K562 (cell line): ENCODE measurements around the gene SOX6. TPM values are rescaled to one million over a fixed set of nuclear protein-coding genes. Genes with fewer than 3 reads are reported as not detected.
"Not testable (repeated sequence)": the region's sequence is repeated elsewhere in the genome, so short reads cannot be mapped to it uniquely, and the experiment has no call there.

ENCODE experiments used
- ATAC-seq: fragments of 200-7000 bp; cut with Tn5 transposase; 3 replicates; pipeline ENCODE4 v1.9.1; 2020; ENCODE audit warnings: moderate library complexity
- BruUV-seq: library from RNA; stranded (reverse); fragments of 400-500 nt; replicated peaks from 2 replicates; lab custom pipeline; 2021; lab: Mats Ljungman, UMichigan
- CTCF ChIA-PET: fragments of 300-600 bp; formaldehyde crosslinking; extraction: SDS; loops from one replicate; lab custom pipeline; 2021; ENCODE audit warnings: low intra/inter-chr PET ratio; lab: Yijun Ruan, JAX
- POLR2A ChIA-PET: fragments of 300-600, 350-650 bp; sonication (Branson Sonifier 250); formaldehyde crosslinking; extraction: SDS; loops from one replicate; lab custom pipeline; 2021; ENCODE audit warnings: antibody characterized with exemption, inconsistent platforms; lab: Yijun Ruan, JAX
- DNase-seq, 4 experiments: peaks; one replicate each; pipeline versions ENCODE4 v3.0.0 to v3.0.0-alpha.2; 2011 to 2018; ENCODE audit warnings: low spot score in 3 of 4, mixed read lengths in 3 of 4; ENCODE audit errors: extremely low read depth in 1 of 4
- FAIRE-seq: peaks from 2 replicates; lab custom pipeline; 2011; peaks lifted over from hg19 to GRCh38; lab: Jason Lieb, UNC
- H2AFZ ChIP-seq: 2 replicates; pipeline ENCODE4 v1.6.0; 2011; ENCODE audit warnings: low read depth, low read length, control low read depth, inconsistent platforms
- H3K27ac ChIP-seq: fragments of 200-600 bp; 3 replicates; pipeline ENCODE4 v1.8.0; 2011; ENCODE audit warnings: low read depth, mild to moderate bottlenecking, control low read depth, inconsistent platforms, low read length, moderate library complexity, mixed read lengths; ENCODE audit errors: extremely low read depth
- H3K27me3 ChIP-seq, 2 experiments: fragments of 300-600 bp in 1 of 2; 2 replicates in 1 of 2; 3 replicates in 1 of 2; pipeline versions ENCODE4 v1.6.0 to v1.8.0; 2011; ENCODE audit warnings: inconsistent platforms in 2 of 2, low read length in 2 of 2, mild to moderate bottlenecking in 1 of 2, mixed read lengths in 1 of 2, moderate library complexity in 1 of 2; ENCODE audit not compliant: control insufficient read depth in 2 of 2, insufficient read depth in 2 of 2
- H3K36me3 ChIP-seq: fragments of 300-600 bp; 3 replicates; pipeline ENCODE4 v1.8.0; 2011; ENCODE audit warnings: mild to moderate bottlenecking, low read length, inconsistent platforms; ENCODE audit not compliant: control insufficient read depth, insufficient read depth
- H3K4me1 ChIP-seq, 2 experiments: fragments of 200-600 bp in 1 of 2; replicated peaks in 1 of 2; 2 replicates in 1 of 2; 3 replicates in 1 of 2; pipeline versions ENCODE4 v1.5.1 to v1.8.0; 2011; ENCODE audit warnings: inconsistent platforms in 2 of 2, low read length in 2 of 2, mild to moderate bottlenecking in 1 of 2, mixed read lengths in 1 of 2, moderate library complexity in 1 of 2; ENCODE audit not compliant: control insufficient read depth in 2 of 2, insufficient read depth in 2 of 2
- H3K4me2 ChIP-seq: 2 replicates; pipeline ENCODE4 v1.6.1; 2011; ENCODE audit warnings: low read length, control low read depth, inconsistent platforms, mixed read lengths; ENCODE audit not compliant: insufficient read depth
- H3K4me3 ChIP-seq: fragments of 200-600 bp; sonication (generic), shearing (Covaris generic); 2 replicates; pipeline ENCODE4 v1.5.1; 2016; ENCODE audit warnings: control low read depth, inconsistent platforms
- H3K79me2 ChIP-seq: fragments of 200-600 bp; 3 replicates; pipeline ENCODE4 v1.8.0; 2011; ENCODE audit warnings: low read length, inconsistent platforms; ENCODE audit not compliant: control insufficient read depth, insufficient read depth
- H3K9ac ChIP-seq, 2 experiments: 2 replicates each; pipeline versions ENCODE4 v1.6.0 to v1.6.1; 2011; ENCODE audit warnings: low read depth in 2 of 2, low read length in 2 of 2, control low read depth in 1 of 2, inconsistent platforms in 1 of 2, mild to moderate bottlenecking in 1 of 2, mixed read lengths in 1 of 2; ENCODE audit not compliant: insufficient read depth in 1 of 2
- H3K9me1 ChIP-seq: one replicate; pipeline ENCODE4 v1.6.0; 2011; ENCODE audit warnings: inconsistent platforms, mild to moderate bottlenecking, low read length, moderate library complexity; ENCODE audit not compliant: control insufficient read depth, insufficient read depth
- H3K9me3 ChIP-seq: replicated peaks from 2 replicates; pipeline ENCODE4 v1.5.1; 2011; ENCODE audit warnings: low read depth, low read length, inconsistent platforms; ENCODE audit not compliant: control insufficient read depth, insufficient read depth
- H4K20me1 ChIP-seq: replicated peaks from 2 replicates; pipeline ENCODE4 v1.6.1; 2011; ENCODE audit warnings: low read length, inconsistent platforms, mixed read lengths; ENCODE audit not compliant: control insufficient read depth, insufficient read depth
- BCOR ChIP-seq: fragments of 450-650 bp; IDR thresholded peaks from 2 replicates; pipeline ENCODE4 v1.6.1; 2016
- KDM1A ChIP-seq, 2 experiments: fragments of 450-650 bp; IDR thresholded peaks; 2 replicates each; pipeline ENCODE4 v1.6.1; 2016; ENCODE audit warnings: mild to moderate bottlenecking in 2 of 2
- ZNF146 ChIP-seq: IDR thresholded peaks from one replicate; pipeline ENCODE4 v1.6.1; 2018; ENCODE audit warnings: missing compliant biosample characterization; ENCODE audit not compliant: unreplicated experiment
- WGBS: fragments of 100-300 bp; shearing (Covaris generic); methylation state at CpG from one replicate; pipeline ENCODE4 v1.1.6; 2016; ENCODE audit warnings: low coverage, mixed read lengths; ENCODE audit not compliant: insufficient coverage; ENCODE audit errors: missing lambda C conversion rate; 5-methylcytosine and 5-hydroxymethylcytosine counted together
- in situ Hi-C: fragments of 300-500 bp; cut with MboI; formaldehyde crosslinking; loops from 4 replicates; pipeline ENCODE4 v1.15.0; 2018; ENCODE audit warnings: inconsistent platforms, mixed read lengths
- intact Hi-C: fragments of 100-400 bp; cut with micrococcal nuclease; formaldehyde crosslinking; loops from 2 replicates; pipeline ENCODE4 v1.14.2; 2022
- polyA plus RNA-seq, 8 experiments: library from polyadenylated mRNA; depleted of rRNA in 4 of 8; stranded (reverse) in 5 of 8; unstranded in 3 of 8; fragments of >200 nt; fragmentation: Nextera tagmentation in 2 of 8; fragmentation: Illumina TruSeq in 1 of 8; extraction: Ambion mirVana in 2 of 8; extraction: Trizol in 1 of 8; gene quantifications; 2 replicates each; pipeline versions ENCODE4 v1.2.1 to v1.2.3, GENCODE V29; 2011 to 2014; ENCODE audit warnings: inconsistent platforms in 1 of 8, missing spikeins in 1 of 8
- total RNA-seq, 7 experiments: library from RNA; depleted of rRNA in 6 of 7; stranded (reverse); fragments of >200 nt in 6 of 7; fragmentation: Illumina TruSeq in 2 of 7; extraction: Trizol in 2 of 7; gene quantifications; 2 replicates each; pipeline versions ENCODE4 v1.2.1 to v1.2.3, GENCODE V29; 2011 to 2021; ENCODE audit warnings: low replicate concordance in 1 of 7
- TF ChIP-seq, protein P1 (sequence below): fragments of 450-650 bp; IDR thresholded peaks from 2 replicates; pipeline ENCODE4 v1.6.1; 2016; ENCODE audit warnings: mild to moderate bottlenecking

SOX6 gene
- total and polyA plus RNA-seq, 9 of the 15 experiments (the other 6 are each of a cell fraction or from before 2014, with no cell fraction given): 0.89 to 8.7 (median 5.7) TPM

DNA sequence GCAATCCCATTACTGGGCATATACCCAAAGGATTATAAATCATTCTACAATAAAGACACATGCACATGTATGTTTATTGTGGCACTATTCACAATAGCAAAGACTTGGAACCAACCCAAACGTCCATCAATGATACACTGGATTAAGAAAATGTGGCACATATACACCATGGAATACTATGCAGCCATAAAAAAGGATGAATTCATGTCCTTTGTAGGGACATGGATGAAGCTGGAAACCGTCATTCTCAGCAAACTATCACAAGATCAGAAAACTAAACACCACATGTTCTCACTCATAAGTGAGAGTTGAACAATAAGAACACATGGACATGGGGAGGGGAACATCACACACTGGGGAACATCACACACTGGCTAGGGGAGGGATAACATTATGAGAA lies 34.5 kb upstream of the SOX6 start:
- H3K9me3 ChIP-seq, DNase-seq, BruUV-seq, in situ Hi-C loops, H3K27ac ChIP-seq, POLR2A ChIA-PET, H3K9ac ChIP-seq, CTCF ChIA-PET, intact Hi-C loops, H3K36me3 ChIP-seq, H3K9me1 ChIP-seq, FAIRE-seq, H2AFZ ChIP-seq, H3K27me3 ChIP-seq, H3K4me2 ChIP-seq, H4K20me1 ChIP-seq, H3K79me2 ChIP-seq, ATAC-seq, H3K4me3 ChIP-seq: not testable (repeated sequence)
- H3K4me1 ChIP-seq: peaks cover 0 to 20% of the 10 kb centered on the region in 2 experiments; a peak in 2 of 5 replicates
- WGBS: 42% methylated on average over 2 of the region's 2 CpGs
- TF ChIP-seq KDM1A (IDR thresholded peaks at IDR 0.05) (peak; percentile 9 to 24; a peak in 1 of 4 replicates), ZNF146 (CRISPR knock-in tag) (peak; percentile 24), BCOR (peak; percentile 75)
- TF ChIP-seq, protein P1, sequence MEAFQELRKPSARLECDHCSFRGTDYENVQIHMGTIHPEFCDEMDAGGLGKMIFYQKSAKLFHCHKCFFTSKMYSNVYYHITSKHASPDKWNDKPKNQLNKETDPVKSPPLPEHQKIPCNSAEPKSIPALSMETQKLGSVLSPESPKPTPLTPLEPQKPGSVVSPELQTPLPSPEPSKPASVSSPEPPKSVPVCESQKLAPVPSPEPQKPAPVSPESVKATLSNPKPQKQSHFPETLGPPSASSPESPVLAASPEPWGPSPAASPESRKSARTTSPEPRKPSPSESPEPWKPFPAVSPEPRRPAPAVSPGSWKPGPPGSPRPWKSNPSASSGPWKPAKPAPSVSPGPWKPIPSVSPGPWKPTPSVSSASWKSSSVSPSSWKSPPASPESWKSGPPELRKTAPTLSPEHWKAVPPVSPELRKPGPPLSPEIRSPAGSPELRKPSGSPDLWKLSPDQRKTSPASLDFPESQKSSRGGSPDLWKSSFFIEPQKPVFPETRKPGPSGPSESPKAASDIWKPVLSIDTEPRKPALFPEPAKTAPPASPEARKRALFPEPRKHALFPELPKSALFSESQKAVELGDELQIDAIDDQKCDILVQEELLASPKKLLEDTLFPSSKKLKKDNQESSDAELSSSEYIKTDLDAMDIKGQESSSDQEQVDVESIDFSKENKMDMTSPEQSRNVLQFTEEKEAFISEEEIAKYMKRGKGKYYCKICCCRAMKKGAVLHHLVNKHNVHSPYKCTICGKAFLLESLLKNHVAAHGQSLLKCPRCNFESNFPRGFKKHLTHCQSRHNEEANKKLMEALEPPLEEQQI: peak; percentile 15; the same call in 1 of the 2 replicates
